Activated CD4-positive, alpha-beta T cell treated with anti-CD3 and anti-CD28 coated beads for 4 hours (primary cell): ENCODE results near the gene CCNB1IP1.
A peak's percentile ranks its signal among the peaks of the same experiment; 100 is the strongest.
"Not testable (repeated sequence)": the region's sequence is repeated elsewhere in the genome, so short reads cannot be mapped to it uniquely, and the experiment has no call there.

Experiments used
- DNase-seq, 2 donors: peaks; one replicate each; pipeline ENCODE4 v3.0.0-alpha.2; 2020

CCNB1IP1 gene

DNA sequence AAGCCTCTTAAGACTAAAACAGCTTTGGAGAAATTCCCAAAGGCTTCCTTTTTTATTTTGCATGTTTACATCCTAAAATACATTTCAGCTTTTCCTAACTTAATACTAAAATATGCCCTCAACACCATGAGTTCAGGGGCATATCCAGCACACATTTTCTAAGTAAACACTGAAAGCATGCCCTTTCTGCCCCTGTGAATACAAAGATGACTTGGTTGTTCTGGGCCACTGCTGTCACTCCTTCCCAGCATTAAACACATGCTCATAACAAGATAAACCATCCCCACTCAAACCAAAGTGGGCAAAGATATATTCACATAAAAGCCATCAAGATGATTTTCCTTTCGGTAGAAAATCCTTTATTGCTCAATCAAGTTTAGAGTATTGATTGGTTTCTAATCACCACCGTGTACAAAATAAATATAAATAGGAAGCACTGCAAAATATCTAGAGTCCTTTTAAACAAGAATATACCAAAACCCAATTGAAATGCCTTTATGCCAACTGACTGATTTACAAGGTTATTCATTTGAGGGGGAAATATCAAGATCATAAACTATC lies 1.9 kb downstream of the CCNB1IP1 start:
- DNase-seq, result no peak

DNA sequence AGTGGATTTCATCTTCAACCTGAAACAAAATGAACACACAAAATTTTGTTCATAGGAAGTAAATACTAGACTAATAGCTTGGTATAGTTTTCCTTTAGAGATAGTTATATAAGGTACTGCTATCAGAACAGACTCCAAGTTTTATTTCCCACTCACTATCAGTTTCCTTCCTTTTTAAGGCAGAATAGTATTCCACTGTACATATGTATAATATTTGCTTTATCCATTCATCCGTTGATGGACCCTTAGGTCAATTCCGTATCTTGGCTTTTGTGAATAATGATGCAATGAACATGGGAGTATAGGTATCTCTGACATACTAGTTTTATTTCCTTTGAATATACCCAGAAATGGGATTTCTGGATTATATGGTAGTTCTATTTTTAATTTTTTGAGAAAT lies 3.7 kb downstream of the CCNB1IP1 start:
- no peak for DNase-seq

DNA sequence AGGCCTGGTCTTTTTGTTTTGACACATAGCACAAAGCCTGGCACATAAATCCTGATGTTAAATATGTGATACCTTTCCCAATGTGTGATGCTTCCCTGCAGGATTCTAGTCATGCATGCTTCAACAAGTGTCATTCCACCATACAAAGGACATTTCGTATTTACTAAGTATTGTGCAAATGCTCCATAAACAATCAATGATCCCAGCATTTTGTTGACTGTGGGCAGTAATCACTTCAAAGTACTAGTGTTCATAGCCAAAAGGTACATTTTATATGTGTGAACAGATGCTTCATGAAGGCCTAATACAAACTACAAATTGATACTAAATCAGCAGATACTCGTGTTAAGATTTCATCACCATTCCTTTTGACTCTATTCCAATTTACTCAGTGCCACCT lies 4.4 kb downstream of the CCNB1IP1 start:
- DNase-seq, result no peak

DNA sequence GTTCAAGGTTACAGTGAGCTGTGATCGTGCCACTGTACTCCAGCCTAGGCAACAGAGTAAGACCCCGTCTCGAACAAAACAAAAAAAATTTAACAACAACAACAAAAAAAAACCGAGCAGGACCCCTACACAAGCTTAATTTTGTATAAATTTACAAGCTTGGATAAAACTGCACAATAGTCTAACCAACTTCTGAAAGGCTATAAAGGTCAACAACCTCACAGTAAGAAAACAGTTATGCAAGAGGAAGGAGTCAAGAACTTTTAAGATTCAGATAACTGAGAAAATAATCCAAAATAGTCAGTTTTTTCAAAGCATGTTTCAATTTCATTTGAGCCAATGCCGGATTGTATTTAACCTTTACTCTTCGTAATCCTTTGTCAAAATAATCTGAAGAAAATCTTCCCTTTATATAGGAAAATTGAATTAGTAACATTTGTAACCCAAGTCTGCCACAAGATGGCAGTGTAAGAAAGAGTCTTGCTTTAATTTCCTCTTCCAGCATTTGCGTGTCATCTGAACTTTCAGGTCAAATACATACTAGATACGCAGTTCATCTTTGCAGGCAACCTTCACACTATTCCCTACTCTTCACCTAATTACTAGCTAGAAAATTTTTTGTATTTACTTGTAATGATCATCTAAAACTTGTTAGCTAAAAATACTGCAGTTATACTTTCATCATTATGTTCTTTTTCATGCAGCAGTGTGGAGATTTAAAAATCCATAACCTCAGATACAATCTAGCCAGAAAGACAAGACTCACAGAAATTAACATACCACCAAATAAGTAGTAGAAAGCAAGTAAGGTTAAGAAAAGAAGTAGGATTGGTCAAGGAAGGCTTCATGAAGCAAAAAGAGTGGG lies 5.8 kb downstream of the CCNB1IP1 start:
- peak in 1 of 2 donors; percentile 42 for DNase-seq

DNA sequence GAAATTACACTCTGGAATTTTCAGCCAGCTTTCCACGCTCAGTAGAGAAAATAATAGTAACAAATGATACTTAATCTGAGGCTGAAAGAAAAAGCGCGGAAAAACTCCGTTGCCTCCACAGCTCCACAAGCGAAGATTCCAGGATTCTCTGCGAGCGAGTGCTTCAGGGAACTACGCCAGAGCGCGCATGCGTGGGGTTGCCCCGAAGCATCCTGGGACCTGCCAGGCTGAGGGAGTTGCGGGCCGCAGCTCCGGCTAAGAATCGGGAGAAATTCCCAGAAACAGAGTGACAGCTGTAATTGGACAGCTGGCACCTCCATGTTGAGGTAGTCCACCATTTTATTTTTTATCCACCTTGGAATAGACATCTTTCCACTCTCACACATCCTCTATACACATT lies 15.4 kb downstream of the CCNB1IP1 start:
- no peak for DNase-seq

DNA sequence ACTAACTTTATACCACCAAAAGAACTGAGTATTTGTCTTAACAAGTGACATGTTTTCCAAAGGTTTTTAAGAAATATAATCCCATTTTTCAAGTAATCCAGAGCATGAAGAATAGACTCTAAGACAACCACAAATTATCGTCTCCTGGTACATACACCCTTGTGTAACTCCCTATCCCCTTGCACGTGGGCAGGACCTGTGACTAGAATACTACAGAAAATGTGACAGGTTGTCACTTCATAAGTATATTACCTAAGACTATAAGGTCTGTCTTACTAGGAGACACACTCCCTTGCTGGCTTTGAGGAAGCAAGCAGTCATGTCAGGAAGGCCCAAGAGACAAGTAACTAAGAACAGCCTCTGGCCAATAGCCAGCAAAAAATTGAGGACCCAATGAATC lies 19.1 kb downstream of the CCNB1IP1 start:
- no peak for DNase-seq

DNA sequence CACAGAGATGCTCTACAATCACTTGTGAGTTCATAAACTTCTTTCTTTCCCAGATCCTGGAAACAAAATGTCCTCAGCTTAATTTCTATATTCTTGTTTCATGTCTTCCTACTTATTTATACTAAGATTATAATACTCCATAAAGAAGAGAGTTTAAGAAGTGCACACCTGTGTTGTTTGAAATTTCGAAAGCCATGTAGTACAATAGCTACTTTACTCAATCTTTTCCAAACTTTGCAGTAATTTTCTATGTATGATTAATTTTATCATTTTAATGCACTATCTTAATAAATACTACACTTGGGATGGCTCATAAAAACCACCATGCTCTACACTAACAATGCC lies 27.0 kb downstream of the CCNB1IP1 start:
- DNase-seq, result no peak

DNA sequence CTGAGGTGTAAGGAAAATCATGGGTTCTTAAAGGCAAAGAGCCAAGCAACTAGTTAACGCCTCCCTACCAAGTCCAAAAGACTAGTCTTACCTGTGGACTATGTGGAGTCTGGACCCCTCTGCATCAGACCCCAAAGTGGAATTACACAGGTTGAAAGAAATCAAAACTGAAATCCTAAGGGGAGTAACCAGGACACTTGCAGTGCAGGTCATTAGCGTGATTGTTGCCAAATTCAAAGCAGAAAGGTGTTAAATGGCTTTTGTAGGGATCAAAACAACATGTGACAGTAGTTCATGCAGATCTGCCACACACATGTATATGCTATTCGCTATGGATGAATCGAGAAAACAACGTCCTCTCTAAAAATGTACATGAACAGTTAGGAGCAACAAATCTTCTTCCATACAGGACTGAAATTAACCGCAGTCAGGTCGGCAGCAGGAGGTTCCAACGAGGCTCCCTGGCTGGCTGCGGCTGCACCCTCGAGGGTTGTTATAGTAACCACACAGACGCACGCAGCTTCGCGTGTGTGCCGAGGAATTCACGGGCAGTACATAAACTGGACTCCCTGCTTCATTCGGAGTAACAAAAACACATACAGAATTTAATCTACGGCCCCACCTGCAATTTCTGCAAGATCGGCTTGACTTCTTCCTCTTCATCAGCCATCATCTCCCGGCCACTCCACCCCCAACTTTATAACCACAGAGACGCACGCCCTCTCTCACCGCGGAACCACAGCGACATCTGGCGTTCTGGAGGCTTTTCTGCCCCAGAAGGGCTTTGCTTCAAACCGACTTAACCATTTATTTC lies 27.6 kb downstream of the CCNB1IP1 start, which contains the start of gene TTC5:
TTC5 (minus strand) TSS at position 687 of the 814 bp plus-strand sequence; CDS start at position 673, 14 bp downstream.
- DNase-seq, result peak; percentile 80 to 91

DNA sequence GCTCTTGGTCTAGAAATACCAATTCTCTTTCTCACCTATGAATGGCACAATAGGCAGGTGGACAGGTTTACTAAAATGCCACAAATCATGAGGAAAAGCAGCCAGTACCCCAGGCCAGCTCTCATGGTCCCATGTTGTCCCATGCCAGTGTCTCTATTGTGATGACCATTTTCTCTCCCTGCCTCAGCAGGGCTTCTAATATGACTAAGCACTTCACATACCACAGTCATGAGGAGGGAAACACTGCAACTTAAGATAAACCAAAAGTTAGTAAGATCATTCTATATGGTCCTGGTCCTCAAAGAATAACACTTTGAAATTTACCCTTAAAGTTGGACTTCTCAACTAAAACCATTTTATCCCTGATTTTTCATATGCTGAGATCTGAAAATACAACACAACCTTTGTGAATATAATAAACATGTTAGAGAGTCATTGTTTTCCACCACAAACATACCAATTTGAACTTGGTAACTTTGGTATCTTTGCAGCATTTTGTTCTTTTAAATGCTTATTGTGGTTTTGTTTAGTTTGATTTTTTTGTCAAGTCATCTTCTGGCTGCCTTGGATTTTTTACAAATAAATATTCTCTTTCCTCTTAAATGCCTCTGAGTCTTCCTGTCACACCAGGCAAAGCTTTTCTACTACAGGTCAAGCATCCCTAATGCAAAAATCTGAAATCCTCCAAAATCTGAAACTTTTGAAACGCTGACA lies 30.9 kb downstream of the CCNB1IP1 start:
- DNase-seq, result no peak

DNA sequence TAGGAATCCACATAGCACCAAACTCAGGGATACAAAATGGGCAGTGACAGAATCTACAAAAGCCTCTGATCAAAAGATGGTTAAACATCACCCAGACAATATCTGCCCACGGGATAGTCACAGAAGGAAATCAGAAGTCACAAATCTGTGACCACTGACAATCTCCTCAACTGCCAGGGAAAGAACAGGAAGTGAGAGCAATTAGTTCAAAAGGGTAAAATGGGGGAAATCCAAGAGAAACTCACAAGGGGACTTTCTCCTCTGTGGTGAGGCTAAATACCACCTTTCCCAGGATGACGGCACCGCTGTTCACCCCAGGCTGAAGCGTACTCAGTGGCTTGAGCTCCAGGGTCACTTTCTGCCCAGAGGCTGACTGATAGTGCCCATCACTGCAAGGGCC lies 38.0 kb downstream of the CCNB1IP1 start:
- no peak for DNase-seq

DNA sequence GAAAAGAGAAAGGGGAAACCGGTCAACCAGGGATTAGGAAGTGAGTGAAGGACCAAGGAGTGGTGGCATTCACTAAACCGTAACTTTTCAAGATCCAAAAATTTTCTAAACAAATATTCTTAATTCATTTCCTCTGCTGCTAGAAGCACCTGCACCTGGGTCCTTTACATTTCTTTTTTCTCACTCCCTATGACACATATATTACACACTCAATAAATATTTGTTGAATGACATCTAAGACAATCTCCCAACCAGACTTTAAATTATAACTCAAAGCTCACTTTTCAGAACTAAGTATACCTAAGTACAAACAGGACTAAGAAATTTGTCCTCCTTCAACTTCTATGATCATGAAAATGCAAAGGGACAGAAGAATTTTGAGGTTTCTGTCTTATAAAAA lies 38.4 kb downstream of the CCNB1IP1 start:
- DNase-seq, result no peak

DNA sequence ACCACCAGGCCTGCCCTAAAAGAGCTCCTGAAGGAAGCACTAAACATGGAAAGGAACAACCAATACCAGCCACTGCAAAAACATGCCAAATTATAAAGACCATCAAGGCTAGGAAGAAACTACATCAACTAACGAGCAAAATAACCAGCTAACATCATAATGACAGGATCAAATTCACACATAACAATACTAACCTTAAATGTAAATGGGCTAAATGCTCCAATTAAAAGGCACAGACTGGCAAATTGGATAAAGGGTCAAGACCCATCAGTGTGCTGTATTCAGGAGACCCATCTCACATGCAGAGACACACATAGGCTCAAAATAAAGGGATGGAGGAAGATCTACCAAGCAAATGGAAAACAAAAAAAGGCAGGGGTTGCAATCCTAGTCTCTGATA lies 51.1 kb downstream of the CCNB1IP1 start:
- DNase-seq, result not testable (repeated sequence)

DNA sequence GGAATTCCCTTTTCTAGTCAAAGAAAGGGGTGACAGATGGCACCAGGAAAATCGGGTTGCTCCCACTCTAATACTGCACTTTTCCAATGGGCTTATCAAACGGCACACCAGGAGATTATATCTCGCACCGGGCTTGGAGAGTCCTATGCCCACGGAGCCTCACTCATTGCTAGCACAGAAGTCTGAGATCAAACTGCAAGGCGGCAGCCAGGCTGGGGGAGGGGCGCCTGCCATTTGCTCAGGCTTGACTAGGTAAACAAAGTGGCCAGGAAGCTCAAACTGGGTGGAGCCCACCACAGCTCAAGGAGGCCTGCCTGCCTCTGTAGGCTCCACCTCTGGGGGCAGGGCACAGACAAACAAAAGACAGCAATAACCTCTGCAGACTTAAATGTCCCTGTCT lies 52.8 kb downstream of the CCNB1IP1 start:
- not testable (repeated sequence) for DNase-seq

DNA sequence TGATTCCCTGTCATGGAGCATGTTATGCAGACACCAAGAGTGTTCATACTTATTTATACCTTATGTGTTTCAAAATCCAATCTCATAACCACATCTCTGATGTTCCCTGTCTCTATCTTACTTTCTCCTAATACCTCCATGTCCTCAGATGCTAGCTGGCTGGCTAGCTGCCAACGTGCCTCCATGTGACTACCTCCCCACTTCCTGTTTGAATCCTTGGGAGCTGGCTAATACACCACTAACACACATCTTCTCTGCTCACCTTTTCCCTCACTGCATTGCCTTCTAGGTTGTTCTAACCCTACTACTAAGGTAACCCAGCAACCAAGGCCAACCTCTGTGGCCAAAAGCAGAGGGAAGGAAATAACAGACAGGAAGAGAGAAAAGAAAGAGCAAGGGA lies 54.7 kb downstream of the CCNB1IP1 start:
- DNase-seq, result peak in 1 of 2 donors; percentile 2

DNA sequence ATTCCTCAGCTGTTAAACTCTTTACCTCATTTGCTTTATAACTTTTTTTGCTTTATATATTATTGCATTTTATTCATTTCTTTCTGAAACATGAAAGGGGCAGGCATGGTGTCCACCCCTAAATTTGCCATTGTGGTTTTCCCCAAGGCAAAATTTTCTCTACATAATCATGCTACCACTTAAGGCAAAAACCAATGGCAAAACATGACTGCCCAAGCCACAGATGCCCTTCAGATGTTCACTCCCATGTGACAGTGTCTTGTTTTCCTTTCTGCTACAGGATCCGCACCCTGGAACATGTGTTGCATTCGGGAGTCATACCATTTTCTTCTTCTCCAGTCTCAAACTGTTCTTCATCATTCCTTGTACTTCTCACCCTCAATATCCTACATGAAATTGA lies 55.7 kb downstream of the CCNB1IP1 start:
- no peak for DNase-seq

DNA sequence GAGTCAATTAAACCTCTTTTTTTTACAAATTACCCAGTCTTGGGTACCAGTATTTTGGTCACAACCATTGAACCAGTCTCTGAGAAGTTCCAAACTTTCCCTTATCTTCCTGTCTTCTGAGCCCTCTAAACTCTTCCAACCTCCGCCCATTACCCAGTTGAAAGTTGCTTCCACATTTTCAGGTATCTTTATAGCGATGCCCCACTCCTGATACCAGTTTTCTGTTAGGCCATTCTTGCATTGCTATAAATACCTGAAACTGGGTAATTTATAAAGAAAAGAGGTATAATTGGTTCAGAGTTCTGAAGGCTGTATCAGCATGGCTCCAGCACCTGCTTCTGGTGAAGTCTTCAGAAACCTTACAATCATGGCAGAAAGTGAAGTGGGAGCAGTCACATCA lies 59.0 kb downstream of the CCNB1IP1 start:
- DNase-seq, result no peak

DNA sequence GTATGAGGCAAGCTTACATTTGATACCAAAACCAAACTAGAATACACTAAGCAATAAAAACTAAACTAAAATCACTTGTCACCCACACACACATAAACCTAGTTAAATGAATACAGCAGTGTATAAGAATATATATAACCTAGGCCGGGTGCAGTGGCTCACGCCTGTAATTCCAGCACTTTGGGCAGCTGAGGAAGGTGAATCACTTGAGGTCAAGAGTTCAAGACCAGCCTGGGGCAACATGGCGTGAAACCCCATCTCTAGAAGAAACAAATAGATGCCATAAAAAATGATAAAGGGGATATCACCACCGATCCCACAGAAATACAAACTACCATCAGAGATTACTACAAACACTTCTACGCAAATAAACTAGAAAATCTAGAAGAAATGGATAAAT lies 68.7 kb downstream of the CCNB1IP1 start:
- not testable (repeated sequence) for DNase-seq

DNA sequence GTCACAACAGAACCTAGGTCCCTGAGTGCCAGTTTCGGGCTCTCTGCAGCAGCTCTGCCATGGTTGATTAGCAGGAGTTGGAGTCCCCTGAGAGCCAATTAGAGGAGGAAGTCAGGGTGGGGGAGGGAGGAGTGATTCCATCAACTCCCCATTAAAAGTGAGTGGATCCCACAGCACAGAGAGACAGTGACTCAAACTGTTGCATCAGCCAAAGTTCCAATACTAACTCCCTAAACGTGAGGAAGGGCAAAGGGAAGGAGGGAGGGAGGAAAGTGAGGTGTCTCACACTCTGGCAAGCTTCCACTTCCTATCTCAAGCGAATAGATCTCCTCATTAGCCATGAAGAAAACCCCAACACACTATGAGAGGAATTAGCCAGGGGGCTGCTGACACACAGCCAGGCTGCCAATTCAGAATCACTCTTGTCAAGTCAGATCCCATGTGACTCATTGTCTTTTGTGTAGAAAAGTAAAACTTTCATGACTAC lies 70.4 kb downstream of the CCNB1IP1 start:
- no peak for DNase-seq
